ENCODE data around the gene ZNRF3.
A peak's percentile ranks its signal among the peaks of the same experiment; 100 is the strongest.

The ZNRF3 gene

DNA sequence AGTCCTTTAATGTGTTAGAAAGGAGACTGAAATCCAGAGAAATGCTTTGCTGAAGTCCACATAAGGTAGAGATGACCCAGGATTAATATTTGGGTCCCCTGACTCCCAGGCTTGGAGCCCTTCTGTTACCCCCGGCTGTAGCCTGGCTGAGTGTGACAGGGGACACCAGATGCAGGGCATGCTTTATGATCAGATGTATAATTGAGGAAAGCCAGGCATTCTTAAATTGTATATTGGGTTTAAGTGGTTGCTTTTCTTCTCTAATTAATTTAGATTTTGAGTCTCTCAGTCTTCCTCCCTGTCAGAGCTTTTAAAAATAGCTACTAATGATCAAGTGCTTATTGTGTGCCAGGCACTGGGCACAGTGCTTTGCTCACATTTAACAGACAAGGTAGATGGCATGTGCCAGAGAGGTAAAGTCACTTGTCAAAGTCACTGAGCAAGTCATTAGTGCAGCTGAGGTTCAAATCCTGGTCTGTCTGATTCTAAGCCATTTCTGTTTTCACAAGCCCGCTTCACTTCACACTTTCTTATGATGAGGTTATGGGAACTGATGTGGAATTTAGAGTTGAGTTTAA, 7.9 kb downstream of the ZNRF3 start:
- H3K27ac ChIP-seq, result no peak overlapping the region
- ChIA-PET CTCF (interaction anchor here (0.7 kb wide), 1 partner anchor 915 kb away, joined by 3 read pairs; no protein-coding TSS in a partner anchor), POLR2A (ENCODE audit: low non-redundant PET) (no interaction called here)
- no peak for DNase-seq (ENCODE audit: low spot score)
- TF ChIP-seq, protein P1, sequence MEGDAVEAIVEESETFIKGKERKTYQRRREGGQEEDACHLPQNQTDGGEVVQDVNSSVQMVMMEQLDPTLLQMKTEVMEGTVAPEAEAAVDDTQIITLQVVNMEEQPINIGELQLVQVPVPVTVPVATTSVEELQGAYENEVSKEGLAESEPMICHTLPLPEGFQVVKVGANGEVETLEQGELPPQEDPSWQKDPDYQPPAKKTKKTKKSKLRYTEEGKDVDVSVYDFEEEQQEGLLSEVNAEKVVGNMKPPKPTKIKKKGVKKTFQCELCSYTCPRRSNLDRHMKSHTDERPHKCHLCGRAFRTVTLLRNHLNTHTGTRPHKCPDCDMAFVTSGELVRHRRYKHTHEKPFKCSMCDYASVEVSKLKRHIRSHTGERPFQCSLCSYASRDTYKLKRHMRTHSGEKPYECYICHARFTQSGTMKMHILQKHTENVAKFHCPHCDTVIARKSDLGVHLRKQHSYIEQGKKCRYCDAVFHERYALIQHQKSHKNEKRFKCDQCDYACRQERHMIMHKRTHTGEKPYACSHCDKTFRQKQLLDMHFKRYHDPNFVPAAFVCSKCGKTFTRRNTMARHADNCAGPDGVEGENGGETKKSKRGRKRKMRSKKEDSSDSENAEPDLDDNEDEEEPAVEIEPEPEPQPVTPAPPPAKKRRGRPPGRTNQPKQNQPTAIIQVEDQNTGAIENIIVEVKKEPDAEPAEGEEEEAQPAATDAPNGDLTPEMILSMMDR (conservative IDR thresholded peaks at IDR 0.05; ENCODE audit: low read depth), result no peak

DNA sequence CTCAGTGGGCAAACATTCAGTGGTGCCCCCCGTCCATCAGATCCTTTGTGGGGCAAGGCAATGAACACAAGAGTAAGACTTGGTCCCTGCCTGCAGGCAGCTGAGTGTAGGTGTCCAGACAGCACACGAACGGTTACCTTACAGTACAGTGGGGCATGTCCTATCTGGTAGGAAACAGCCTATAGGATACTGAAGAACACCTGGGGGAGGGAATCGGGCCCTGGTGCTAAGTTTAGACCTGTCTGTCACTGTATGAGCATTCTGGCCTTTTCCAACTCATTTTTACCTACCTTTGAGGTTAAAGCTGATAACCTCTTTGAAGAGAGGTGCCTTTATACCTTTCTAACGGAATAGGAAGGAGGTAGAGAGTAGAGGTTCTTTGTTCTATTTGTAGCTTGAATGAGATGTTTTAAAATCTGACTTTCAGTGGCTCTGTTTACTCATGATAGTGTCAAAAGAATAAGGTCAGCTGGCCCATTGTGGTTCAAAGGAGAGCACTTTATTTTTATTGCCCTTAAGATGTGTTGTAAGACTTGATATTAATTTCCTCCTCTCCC, 8.9 kb downstream of the ZNRF3 start:
- POLR2A ChIA-PET (ENCODE audit: low non-redundant PET), result no interaction called here
- CTCF ChIA-PET, result interaction anchor here (0.7 kb wide), 2 partner anchors 119 to 914 kb away, joined by 3 read pairs; no protein-coding TSS in a partner anchor
- TF ChIP-seq, protein P1 (conservative IDR thresholded peaks at IDR 0.05; ENCODE audit: low read depth), result no peak
- peak overlapping the region; percentile 36; the same call in 1 of the 2 replicates for H3K27ac ChIP-seq
- DNase-seq (ENCODE audit: low spot score), result peak; percentile 25

- CTCF ChIA-PET, result no interaction called here
- DNase-seq (ENCODE audit: low spot score), result no peak
- POLR2A ChIA-PET (ENCODE audit: low non-redundant PET), result no interaction called here
- peak overlapping the region; percentile 50; the same call in 1 of the 2 replicates for H3K27ac ChIP-seq
- TF ChIP-seq, protein P1 (conservative IDR thresholded peaks at IDR 0.05; ENCODE audit: low read depth), result no peak
Measured at GRCh38 chr22:28893810-28894209, 10.4 kb downstream of the ZNRF3 start.

- peak overlapping the region; percentile 50 for H3K27ac ChIP-seq
- TF ChIP-seq, protein P1 (conservative IDR thresholded peaks at IDR 0.05; ENCODE audit: low read depth), result no peak
- CTCF ChIA-PET, result interaction anchor here (0.6 to 0.9 kb wide), 2 partner anchors 10 to 87 kb away, joined by 3 read pairs; no protein-coding TSS in a partner anchor
- DNase-seq (ENCODE audit: low spot score), result peak; percentile 40
- POLR2A ChIA-PET (ENCODE audit: low non-redundant PET), result no interaction called here
Measured at GRCh38 chr22:28894334-28894733, 11.0 kb downstream of the ZNRF3 start.

GRCh38 chr22:28894807-28895206, 11.4 kb downstream of the ZNRF3 start:
- H3K27ac ChIP-seq, result peak overlapping the region; percentile 50
- TF ChIP-seq, protein P1 (conservative IDR thresholded peaks at IDR 0.05; ENCODE audit: low read depth), result no peak
- CTCF ChIA-PET, result interaction anchor here (0.6 to 0.9 kb wide), 2 partner anchors 10 to 87 kb away, joined by 3 read pairs; no protein-coding TSS in a partner anchor
- DNase-seq (ENCODE audit: low spot score), result no peak
- POLR2A ChIA-PET (ENCODE audit: low non-redundant PET), result no interaction called here

DNA sequence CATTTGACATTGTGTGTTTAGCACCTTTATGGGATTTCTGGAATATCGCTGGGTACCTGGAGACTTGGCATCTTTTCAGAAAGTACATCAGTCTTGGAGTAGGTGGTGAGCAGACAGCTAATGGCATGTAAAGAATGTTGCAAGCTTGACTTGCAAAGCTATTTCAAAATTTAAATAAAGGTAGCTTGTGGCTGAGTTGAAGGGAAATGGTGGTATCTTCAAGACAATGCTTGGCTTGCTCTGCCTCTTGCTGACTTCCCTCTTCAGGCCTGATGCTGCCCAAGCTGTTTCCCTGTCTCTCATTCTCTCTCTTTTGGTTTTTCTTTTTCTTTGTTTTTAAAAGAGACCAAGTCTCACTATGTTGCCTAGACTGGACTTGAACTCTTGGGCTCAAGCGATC, 13.2 kb downstream of the ZNRF3 start:
- DNase-seq (ENCODE audit: low spot score), result peak; percentile 16
- peak overlapping the region; percentile 46; the same call in 1 of the 2 replicates for H3K27ac ChIP-seq
- CTCF ChIA-PET, result no interaction called here
- TF ChIP-seq, protein P1 (conservative IDR thresholded peaks at IDR 0.05; ENCODE audit: low read depth), result no peak
- POLR2A ChIA-PET (ENCODE audit: low non-redundant PET), result no interaction called here
